GM12878 (cell line): ENCODE results near the gene FAM120A.

Experiments
- CHD1 ChIP-seq: IDR thresholded peaks from 2 replicates; pipeline ENCODE4 v1.6.1; 2012; ENCODE audit warnings: low read depth, low read length, improper control_type of control experiment
- CREB1 ChIP-seq: IDR thresholded peaks from 2 replicates; pipeline ENCODE4 v1.6.1; 2012; ENCODE audit warnings: low read depth, mild to moderate bottlenecking, inconsistent platforms
- FOXM1 ChIP-seq: IDR thresholded peaks from 2 replicates; pipeline ENCODE4 v1.6.1; 2012; ENCODE audit warnings: low read depth, mild to moderate bottlenecking, inconsistent platforms, low read length, moderate library complexity
- MXI1 ChIP-seq: fragments of 150-350 bp; IDR thresholded peaks from 2 replicates; pipeline ENCODE4 v1.6.1; 2011; ENCODE audit warnings: low read depth, mild to moderate bottlenecking, inconsistent platforms, low read length, improper control_type of control experiment
- POLR2A ChIP-seq: IDR thresholded peaks from 2 replicates; pipeline ENCODE4 v1.6.1; 2011; ENCODE audit warnings: low read depth, mild to moderate bottlenecking, low read length
- SIX5 ChIP-seq: IDR thresholded peaks from 2 replicates; pipeline ENCODE4 v1.6.1; 2011; ENCODE audit warnings: mild to moderate bottlenecking, low read depth, low read length, moderate library complexity; ENCODE audit not compliant: severe bottlenecking
- SMAD5 ChIP-seq: IDR thresholded peaks from 2 replicates; pipeline ENCODE4 v1.6.1; 2016; ENCODE audit warnings: antibody characterized with exemption, low read depth
- TAF1 ChIP-seq: IDR thresholded peaks from 2 replicates; pipeline ENCODE4 v1.6.1; 2011; ENCODE audit warnings: mild to moderate bottlenecking, low read depth, low read length, borderline replicate concordance
- TBL1XR1 ChIP-seq: IDR thresholded peaks from 2 replicates; pipeline ENCODE4 v1.6.1; 2012; ENCODE audit warnings: low read depth, low read length, improper control_type of control experiment
- ZSCAN29 ChIP-seq: fragments of 450-650 bp; IDR thresholded peaks from 2 replicates; pipeline ENCODE4 v1.6.1; 2017; ENCODE audit warnings: mild to moderate bottlenecking, moderate library complexity
- TF ChIP-seq, protein P1 (sequence below), 3 experiments: IDR thresholded peaks in 2 of 3; conservative IDR thresholded peaks in 1 of 3; 2 replicates each; pipeline ENCODE4 v1.5.1; 2011; ENCODE audit warnings: low read depth in 3 of 3, low read length in 3 of 3, mild to moderate bottlenecking in 3 of 3, control low read depth in 2 of 3, moderate library complexity in 2 of 3, inconsistent platforms in 1 of 3, mixed read lengths in 1 of 3; ENCODE audit not compliant: control insufficient read depth in 2 of 3, insufficient read depth in 1 of 3; ENCODE audit errors: extremely low read depth in 1 of 3
- TF ChIP-seq, protein P2 (sequence below): fragments of 450-650 bp; IDR thresholded peaks from 2 replicates; pipeline ENCODE4 v1.6.1; 2016; ENCODE audit warnings: mild to moderate bottlenecking
- TF ChIP-seq, protein P3 (sequence below): fragments of 450-650 bp; IDR thresholded peaks from 2 replicates; pipeline ENCODE4 v1.6.1; 2017; ENCODE audit warnings: mild to moderate bottlenecking

DNA sequence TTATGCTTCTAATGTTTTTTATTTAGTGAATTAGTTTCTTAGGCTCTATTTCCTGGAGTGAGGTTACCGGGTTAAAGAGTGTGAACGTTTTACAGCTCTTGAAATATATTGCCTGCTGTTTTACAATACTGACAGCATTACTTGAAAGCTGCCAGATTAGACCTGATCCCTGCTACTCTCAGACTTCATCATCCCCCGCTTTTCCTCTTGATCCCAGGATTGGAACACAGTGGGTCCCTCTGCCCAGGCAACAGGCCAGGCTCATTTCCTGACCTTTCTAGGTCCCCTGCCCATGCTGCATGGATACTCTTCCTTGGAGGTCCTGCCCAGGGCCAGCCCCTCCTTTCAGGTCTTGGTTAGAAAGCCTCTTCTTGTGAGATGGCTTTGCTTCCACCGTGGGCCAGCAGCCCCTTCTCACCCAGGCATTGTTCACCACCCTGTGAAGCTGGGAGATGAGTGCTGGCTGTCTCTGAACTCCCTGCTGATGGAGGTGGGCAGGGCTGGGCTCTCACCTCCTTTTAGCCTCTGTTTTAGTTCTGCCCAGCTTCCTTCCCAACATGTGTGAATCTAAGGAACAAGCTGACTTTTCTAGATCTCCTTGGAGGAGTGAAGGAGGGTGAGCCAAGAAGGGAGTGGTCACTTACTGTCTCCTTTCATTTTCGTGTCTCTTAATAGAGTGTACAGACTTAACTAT, 17.4 kb downstream of the FAM120A start:
- no peak for TF ChIP-seq TBL1XR1
- TF ChIP-seq CREB1, result no peak
- TF ChIP-seq, protein P1, sequence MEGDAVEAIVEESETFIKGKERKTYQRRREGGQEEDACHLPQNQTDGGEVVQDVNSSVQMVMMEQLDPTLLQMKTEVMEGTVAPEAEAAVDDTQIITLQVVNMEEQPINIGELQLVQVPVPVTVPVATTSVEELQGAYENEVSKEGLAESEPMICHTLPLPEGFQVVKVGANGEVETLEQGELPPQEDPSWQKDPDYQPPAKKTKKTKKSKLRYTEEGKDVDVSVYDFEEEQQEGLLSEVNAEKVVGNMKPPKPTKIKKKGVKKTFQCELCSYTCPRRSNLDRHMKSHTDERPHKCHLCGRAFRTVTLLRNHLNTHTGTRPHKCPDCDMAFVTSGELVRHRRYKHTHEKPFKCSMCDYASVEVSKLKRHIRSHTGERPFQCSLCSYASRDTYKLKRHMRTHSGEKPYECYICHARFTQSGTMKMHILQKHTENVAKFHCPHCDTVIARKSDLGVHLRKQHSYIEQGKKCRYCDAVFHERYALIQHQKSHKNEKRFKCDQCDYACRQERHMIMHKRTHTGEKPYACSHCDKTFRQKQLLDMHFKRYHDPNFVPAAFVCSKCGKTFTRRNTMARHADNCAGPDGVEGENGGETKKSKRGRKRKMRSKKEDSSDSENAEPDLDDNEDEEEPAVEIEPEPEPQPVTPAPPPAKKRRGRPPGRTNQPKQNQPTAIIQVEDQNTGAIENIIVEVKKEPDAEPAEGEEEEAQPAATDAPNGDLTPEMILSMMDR (IDR thresholded peaks at IDR 0.05 in 2 of 3, conservative IDR thresholded peaks at IDR 0.05 in 1 of 3; ENCODE audit: control insufficient read depth in 2 of 3, extremely low read depth in 1 of 3, insufficient read depth in 1 of 3, low read depth in 3 of 3, low read length in 3 of 3), result no peak
- TF ChIP-seq, protein P2, sequence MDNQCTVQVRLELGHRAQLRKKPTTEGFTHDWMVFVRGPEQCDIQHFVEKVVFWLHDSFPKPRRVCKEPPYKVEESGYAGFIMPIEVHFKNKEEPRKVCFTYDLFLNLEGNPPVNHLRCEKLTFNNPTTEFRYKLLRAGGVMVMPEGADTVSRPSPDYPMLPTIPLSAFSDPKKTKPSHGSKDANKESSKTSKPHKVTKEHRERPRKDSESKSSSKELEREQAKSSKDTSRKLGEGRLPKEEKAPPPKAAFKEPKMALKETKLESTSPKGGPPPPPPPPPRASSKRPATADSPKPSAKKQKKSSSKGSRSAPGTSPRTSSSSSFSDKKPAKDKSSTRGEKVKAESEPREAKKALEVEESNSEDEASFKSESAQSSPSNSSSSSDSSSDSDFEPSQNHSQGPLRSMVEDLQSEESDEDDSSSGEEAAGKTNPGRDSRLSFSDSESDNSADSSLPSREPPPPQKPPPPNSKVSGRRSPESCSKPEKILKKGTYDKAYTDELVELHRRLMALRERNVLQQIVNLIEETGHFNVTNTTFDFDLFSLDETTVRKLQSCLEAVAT, result no peak
- TF ChIP-seq SMAD5, result no peak
- TF ChIP-seq POLR2A, result no peak
- no peak for TF ChIP-seq SIX5
- no peak for TF ChIP-seq MXI1
- TF ChIP-seq TAF1, result no peak
- TF ChIP-seq, protein P3, sequence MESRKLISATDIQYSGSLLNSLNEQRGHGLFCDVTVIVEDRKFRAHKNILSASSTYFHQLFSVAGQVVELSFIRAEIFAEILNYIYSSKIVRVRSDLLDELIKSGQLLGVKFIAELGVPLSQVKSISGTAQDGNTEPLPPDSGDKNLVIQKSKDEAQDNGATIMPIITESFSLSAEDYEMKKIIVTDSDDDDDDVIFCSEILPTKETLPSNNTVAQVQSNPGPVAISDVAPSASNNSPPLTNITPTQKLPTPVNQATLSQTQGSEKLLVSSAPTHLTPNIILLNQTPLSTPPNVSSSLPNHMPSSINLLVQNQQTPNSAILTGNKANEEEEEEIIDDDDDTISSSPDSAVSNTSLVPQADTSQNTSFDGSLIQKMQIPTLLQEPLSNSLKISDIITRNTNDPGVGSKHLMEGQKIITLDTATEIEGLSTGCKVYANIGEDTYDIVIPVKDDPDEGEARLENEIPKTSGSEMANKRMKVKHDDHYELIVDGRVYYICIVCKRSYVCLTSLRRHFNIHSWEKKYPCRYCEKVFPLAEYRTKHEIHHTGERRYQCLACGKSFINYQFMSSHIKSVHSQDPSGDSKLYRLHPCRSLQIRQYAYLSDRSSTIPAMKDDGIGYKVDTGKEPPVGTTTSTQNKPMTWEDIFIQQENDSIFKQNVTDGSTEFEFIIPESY, result no peak
- no peak for TF ChIP-seq ZSCAN29
- no peak for TF ChIP-seq FOXM1
- TF ChIP-seq CHD1, result no peak
